CD14-positive monocyte (primary cell): Measurements from ENCODE around the gene ENTPD5. TPM values are rescaled to one million over a fixed set of nuclear protein-coding genes. Genes with fewer than 3 reads are reported as not detected.

Source experiments
- DNase-seq, 3 donors: peaks; one replicate each; pipeline ENCODE4 v3.0.0-alpha.2; 2011 to 2022
- H2AFZ ChIP-seq: 2 replicates; pipeline ENCODE4 v1.6.0; 2012; ENCODE audit warnings: mild to moderate bottlenecking, low read depth, low read length, inconsistent platforms; ENCODE audit not compliant: insufficient read depth, poor library complexity, severe bottlenecking
- H3K27ac ChIP-seq, 2 donors: 1 replicate in 1 of 2; 2 replicates in 1 of 2; pipeline ENCODE4 v1.5.1; 2012 to 2013; ENCODE audit warnings: low read length in 2 of 2, control low read depth in 1 of 2, inconsistent platforms in 1 of 2, low read depth in 1 of 2, mild to moderate bottlenecking in 1 of 2
- H3K27me3 ChIP-seq, 2 donors: one replicate each; pipeline versions ENCODE4 v1.6.0 to v1.6.1; 2011 to 2013; ENCODE audit warnings: low read length in 2 of 2; ENCODE audit not compliant: control insufficient read depth in 2 of 2, insufficient read depth in 2 of 2
- H3K36me3 ChIP-seq, 2 donors: replicated peaks in 1 of 2; 1 replicate in 1 of 2; 2 replicates in 1 of 2; pipeline versions ENCODE4 v1.5.1 to v1.6.1; 2012 to 2013; ENCODE audit warnings: low read length in 2 of 2, control low read depth in 1 of 2, inconsistent platforms in 1 of 2, mild to moderate bottlenecking in 1 of 2; ENCODE audit not compliant: insufficient read depth in 2 of 2, control insufficient read depth in 1 of 2
- H3K4me1 ChIP-seq, 2 donors: 1 replicate in 1 of 2; 2 replicates in 1 of 2; pipeline versions ENCODE4 v1.5.1 to v1.6.1; 2012 to 2013; ENCODE audit warnings: low read length in 2 of 2, control low read depth in 1 of 2, inconsistent platforms in 1 of 2, mild to moderate bottlenecking in 1 of 2, moderate library complexity in 1 of 2; ENCODE audit not compliant: insufficient read depth in 2 of 2, control insufficient read depth in 1 of 2
- H3K4me2 ChIP-seq: replicated peaks from 2 replicates; pipeline ENCODE3; 2012; ENCODE audit warnings: low read length, moderate library complexity, mild to moderate bottlenecking; ENCODE audit not compliant: poor library complexity, severe bottlenecking; ENCODE audit errors: extremely low read depth
- H3K4me3 ChIP-seq, 3 experiments: fragments of 200-600 bp in 1 of 3; sonication (generic) in 1 of 3; replicated peaks in 1 of 3; 1 replicate in 2 of 3; 2 replicates in 1 of 3; pipeline ENCODE4 v1.5.1; 2011 to 2013; ENCODE audit warnings: low read length in 3 of 3, mild to moderate bottlenecking in 3 of 3, control low read depth in 2 of 3, low read depth in 2 of 3, inconsistent platforms in 1 of 3, moderate library complexity in 1 of 3
- H3K79me2 ChIP-seq: 2 replicates; pipeline ENCODE4 v1.6.0; 2012; ENCODE audit warnings: mild to moderate bottlenecking, control low read depth, inconsistent platforms, low read length, moderate library complexity; ENCODE audit not compliant: insufficient read depth
- H3K9ac ChIP-seq: 2 replicates; pipeline ENCODE4 v1.6.0; 2017; ENCODE audit warnings: low read length, mild to moderate bottlenecking; ENCODE audit not compliant: insufficient read depth, poor library complexity, severe bottlenecking
- H3K9me3 ChIP-seq, 2 donors: replicated peaks in 1 of 2; 1 replicate in 1 of 2; 2 replicates in 1 of 2; pipeline versions ENCODE4 v1.5.1 to v1.6.1; 2012 to 2013; ENCODE audit warnings: low read length in 2 of 2, control low read depth in 1 of 2; ENCODE audit not compliant: control insufficient read depth in 1 of 2, insufficient read depth in 1 of 2
- H4K20me1 ChIP-seq: 2 replicates; pipeline ENCODE4 v1.6.0; 2012; ENCODE audit warnings: mild to moderate bottlenecking, low read length, control low read depth, moderate library complexity; ENCODE audit not compliant: insufficient read depth
- H3K27ac Mint-ChIP-seq, 7 donors: one replicate each; pipeline ENCODE4 v1.8.0; 2020; ENCODE audit warnings: mild to moderate bottlenecking in 7 of 7, mixed read lengths in 7 of 7, moderate library complexity in 6 of 7, inconsistent platforms in 2 of 7
- H3K27me3 Mint-ChIP-seq, 3 donors: one replicate each; pipeline ENCODE4 v1.8.0; 2021 to 2022; ENCODE audit warnings: low read depth in 3 of 3, mild to moderate bottlenecking in 3 of 3, mixed read lengths in 3 of 3, moderate library complexity in 3 of 3, inconsistent platforms in 1 of 3
- H3K36me3 Mint-ChIP-seq, 2 donors: one replicate each; pipeline ENCODE4 v1.8.0; 2020; ENCODE audit warnings: mixed read lengths in 2 of 2, inconsistent platforms in 1 of 2, mild to moderate bottlenecking in 1 of 2
- H3K4me1 Mint-ChIP-seq: one replicate; pipeline ENCODE4 v1.8.0; 2020; ENCODE audit warnings: mild to moderate bottlenecking, mixed read lengths
- H3K4me3 Mint-ChIP-seq, 2 donors: one replicate each; pipeline ENCODE4 v1.8.0; 2020; ENCODE audit warnings: mild to moderate bottlenecking in 2 of 2, mixed read lengths in 2 of 2, moderate library complexity in 1 of 2
- H3K9me3 Mint-ChIP-seq, 7 donors: one replicate each; pipeline ENCODE4 v1.8.0; 2020 to 2022; ENCODE audit warnings: mixed read lengths in 7 of 7, mild to moderate bottlenecking in 6 of 7, moderate library complexity in 6 of 7, inconsistent platforms in 2 of 7
- WGBS: methylation state at CpG from one replicate; pipeline ENCODE4 v1.1.5; 2013; ENCODE audit warnings: missing lambda C conversion rate; ENCODE audit not compliant: insufficient coverage; 5-methylcytosine and 5-hydroxymethylcytosine counted together
- intact Hi-C, 2 donors: fragments of 100-400 bp; cut with micrococcal nuclease; formaldehyde crosslinking; loops; one replicate each; pipeline versions ENCODE4 v1.15.0 to v1.15.1; 2023
- polyA plus RNA-seq, 3 donors: library from polyadenylated mRNA; depleted of rRNA in 1 of 3; unstranded in 2 of 3; stranded (reverse) in 1 of 3; fragments of 300-500 nt in 2 of 3; fragments of >200 nt in 1 of 3; fragmentation: Illumina TruSeq in 2 of 3; gene quantifications; 1 replicate in 2 of 3; 2 replicates in 1 of 3; pipeline ENCODE4 v1.2.3, GENCODE V29; 2012 to 2021
- TF ChIP-seq, protein P1 (sequence below): fragments of 200-600 bp; IDR thresholded peaks from one replicate; pipeline ENCODE4 v1.8.0; 2022; ENCODE audit warnings: antibody characterized with exemption, mild to moderate bottlenecking

The ENTPD5 gene
- polyA plus RNA-seq, 3 donors = 2.3 to 4.3 (median 2.7) TPM

DNA sequence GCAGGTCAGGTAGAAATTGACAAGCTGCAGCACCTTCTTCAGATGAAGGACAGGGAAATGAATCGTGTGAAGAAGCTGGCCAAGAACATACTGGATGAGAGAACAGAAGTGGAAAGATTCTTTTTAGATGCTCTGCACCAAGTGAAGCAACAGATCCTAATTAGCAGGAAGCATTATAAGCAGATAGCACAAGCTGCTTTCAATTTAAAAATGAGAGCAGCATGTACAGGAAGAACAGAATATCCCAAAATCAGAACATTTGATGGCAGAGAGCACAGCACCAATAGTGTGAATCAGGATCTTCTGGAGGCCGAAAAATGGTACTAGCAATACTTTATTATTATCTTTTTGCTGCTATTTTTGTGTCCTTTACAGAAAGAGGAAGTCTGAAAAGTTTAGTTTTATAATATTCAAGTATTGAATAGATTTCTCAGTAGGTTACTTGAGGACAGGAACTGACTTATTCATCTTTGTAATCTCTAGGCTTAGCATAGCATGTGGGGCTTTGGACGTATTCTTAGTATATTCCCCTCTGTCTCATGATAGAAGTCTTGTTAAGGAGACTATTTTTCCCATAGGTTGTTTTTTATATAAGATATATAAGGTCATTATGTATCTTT is 30.9 kb upstream of the ENTPD5 start:
- H3K4me2 ChIP-seq = no peak overlapping the region
- no peak overlapping the region for H3K9ac ChIP-seq
- peaks cover 9% of the 10 kb centered on the region for H3K4me1 Mint-ChIP-seq
- no peak overlapping the region for H3K27ac ChIP-seq
- H3K36me3 ChIP-seq = no peaks in the 10 kb centered on the region
- H3K9me3 Mint-ChIP-seq = no peaks in the 10 kb centered on the region
- no peak overlapping the region for H3K4me3 Mint-ChIP-seq
- TF ChIP-seq, protein P1, sequence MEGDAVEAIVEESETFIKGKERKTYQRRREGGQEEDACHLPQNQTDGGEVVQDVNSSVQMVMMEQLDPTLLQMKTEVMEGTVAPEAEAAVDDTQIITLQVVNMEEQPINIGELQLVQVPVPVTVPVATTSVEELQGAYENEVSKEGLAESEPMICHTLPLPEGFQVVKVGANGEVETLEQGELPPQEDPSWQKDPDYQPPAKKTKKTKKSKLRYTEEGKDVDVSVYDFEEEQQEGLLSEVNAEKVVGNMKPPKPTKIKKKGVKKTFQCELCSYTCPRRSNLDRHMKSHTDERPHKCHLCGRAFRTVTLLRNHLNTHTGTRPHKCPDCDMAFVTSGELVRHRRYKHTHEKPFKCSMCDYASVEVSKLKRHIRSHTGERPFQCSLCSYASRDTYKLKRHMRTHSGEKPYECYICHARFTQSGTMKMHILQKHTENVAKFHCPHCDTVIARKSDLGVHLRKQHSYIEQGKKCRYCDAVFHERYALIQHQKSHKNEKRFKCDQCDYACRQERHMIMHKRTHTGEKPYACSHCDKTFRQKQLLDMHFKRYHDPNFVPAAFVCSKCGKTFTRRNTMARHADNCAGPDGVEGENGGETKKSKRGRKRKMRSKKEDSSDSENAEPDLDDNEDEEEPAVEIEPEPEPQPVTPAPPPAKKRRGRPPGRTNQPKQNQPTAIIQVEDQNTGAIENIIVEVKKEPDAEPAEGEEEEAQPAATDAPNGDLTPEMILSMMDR = no peak
- H3K27me3 ChIP-seq = no peaks in the 10 kb centered on the region
- WGBS = 40% methylated on average over 1 of the region's 3 CpGs
- peak overlapping the region; percentile 25 for H2AFZ ChIP-seq
- H3K27me3 Mint-ChIP-seq = peaks cover 0 to 4% (median 0%) of the 10 kb centered on the region in 3 donors
- DNase-seq = no peak
- no peak overlapping the region for H3K27ac Mint-ChIP-seq
- intact Hi-C loops = no loop called here
- H3K9me3 ChIP-seq = no peaks in the 10 kb centered on the region
- H3K4me1 ChIP-seq = peaks cover 0 to 8% of the 10 kb centered on the region in 2 donors
- no peaks in the 10 kb centered on the region for H3K79me2 ChIP-seq
- H4K20me1 ChIP-seq = no peaks in the 10 kb centered on the region
- H3K36me3 Mint-ChIP-seq = no peaks in the 10 kb centered on the region
- no peak overlapping the region for H3K4me3 ChIP-seq

DNA sequence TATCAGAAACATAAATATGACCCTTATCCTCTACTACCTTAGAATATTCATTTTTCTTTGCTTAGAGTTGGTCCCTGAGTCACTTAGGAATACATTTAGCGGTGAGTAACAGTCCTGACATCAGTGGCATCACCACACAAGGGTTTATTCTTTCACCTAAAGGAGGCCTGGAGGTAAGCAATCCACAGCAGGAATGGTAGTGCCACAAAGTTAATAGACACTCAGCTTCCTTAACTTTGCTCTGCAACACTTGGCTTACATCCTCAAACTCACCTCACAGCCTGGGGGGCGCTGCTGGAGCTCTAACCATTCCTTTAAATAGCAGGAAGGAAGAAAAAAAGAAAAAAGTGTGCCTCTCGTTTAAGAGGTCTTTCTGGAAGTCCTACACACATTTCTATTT is 29.2 kb upstream of the ENTPD5 start:
- no peak overlapping the region for H3K4me3 Mint-ChIP-seq
- no CpG with 5 or more reads among the region's 3 CpGs for WGBS
- TF ChIP-seq, protein P1 = no peak

More for the DNA sequence above, 29.2 kb upstream of the ENTPD5 start:
- H4K20me1 ChIP-seq = no peaks in the 10 kb centered on the region
- no peak overlapping the region for H2AFZ ChIP-seq
- Mint-ChIP-seq H3K4me1 (peaks cover 9% of the 10 kb centered on the region), H3K27ac (no peak overlapping the region), H3K36me3 (no peaks in the 10 kb centered on the region), H3K9me3 (no peaks in the 10 kb centered on the region), H3K27me3 (peaks cover 0 to 3% (median 0%) of the 10 kb centered on the region in 3 donors)
- H3K9ac ChIP-seq = no peak overlapping the region
- H3K4me3 ChIP-seq = no peak overlapping the region
- H3K9me3 ChIP-seq = no peaks in the 10 kb centered on the region
- H3K4me2 ChIP-seq = no peak overlapping the region
- H3K4me1 ChIP-seq = peaks cover 0 to 8% of the 10 kb centered on the region in 2 donors
- no peaks in the 10 kb centered on the region for H3K79me2 ChIP-seq
- DNase-seq = no peak
- H3K27me3 ChIP-seq = no peaks in the 10 kb centered on the region
- no peaks in the 10 kb centered on the region for H3K36me3 ChIP-seq
- intact Hi-C loops = no loop called here
- H3K27ac ChIP-seq = no peak overlapping the region
